GM12891 (cell line): Measurements from ENCODE around the gene BEST4.

ENCODE experiments used
- PAX5 ChIP-seq: IDR thresholded peaks from 2 replicates; pipeline ENCODE4 v1.6.1; 2011; ENCODE audit warnings: low read length, moderate library complexity, mild to moderate bottlenecking; ENCODE audit not compliant: insufficient read depth, severe bottlenecking
- POLR2A ChIP-seq: IDR thresholded peaks from 2 replicates; pipeline ENCODE4 v1.6.1; 2011; ENCODE audit warnings: low read depth, low read length, control low read depth
- POLR2AphosphoS5 ChIP-seq: IDR thresholded peaks from 2 replicates; pipeline ENCODE4 v1.6.1; 2011; ENCODE audit warnings: low read depth, low read length, control low read depth
- POU2F2 ChIP-seq: IDR thresholded peaks from 2 replicates; pipeline ENCODE4 v1.6.1; 2011; ENCODE audit warnings: low read depth, mild to moderate bottlenecking, control low read depth, low read length, moderate library complexity
- SPI1 ChIP-seq: IDR thresholded peaks from 2 replicates; pipeline ENCODE4 v1.6.1; 2011; ENCODE audit warnings: low read depth, low read length, control low read depth
- TAF1 ChIP-seq: IDR thresholded peaks from 2 replicates; pipeline ENCODE4 v1.6.1; 2011; ENCODE audit warnings: low read depth, low read length, control low read depth

- no peak for TF ChIP-seq POLR2A
- no peak for TF ChIP-seq TAF1
- no peak for TF ChIP-seq POLR2AphosphoS5
- TF ChIP-seq PAX5: no peak
- TF ChIP-seq SPI1: peak; percentile 59; the same call in 1 of the 2 replicates
- TF ChIP-seq POU2F2: no peak
These were observed 18.9 kb upstream of the BEST4 start, which contains the start of gene DYNLT4 for GRCh38 chr1:44806704-44807363.
